ENCODE data around the gene IGSF21.

DNA sequence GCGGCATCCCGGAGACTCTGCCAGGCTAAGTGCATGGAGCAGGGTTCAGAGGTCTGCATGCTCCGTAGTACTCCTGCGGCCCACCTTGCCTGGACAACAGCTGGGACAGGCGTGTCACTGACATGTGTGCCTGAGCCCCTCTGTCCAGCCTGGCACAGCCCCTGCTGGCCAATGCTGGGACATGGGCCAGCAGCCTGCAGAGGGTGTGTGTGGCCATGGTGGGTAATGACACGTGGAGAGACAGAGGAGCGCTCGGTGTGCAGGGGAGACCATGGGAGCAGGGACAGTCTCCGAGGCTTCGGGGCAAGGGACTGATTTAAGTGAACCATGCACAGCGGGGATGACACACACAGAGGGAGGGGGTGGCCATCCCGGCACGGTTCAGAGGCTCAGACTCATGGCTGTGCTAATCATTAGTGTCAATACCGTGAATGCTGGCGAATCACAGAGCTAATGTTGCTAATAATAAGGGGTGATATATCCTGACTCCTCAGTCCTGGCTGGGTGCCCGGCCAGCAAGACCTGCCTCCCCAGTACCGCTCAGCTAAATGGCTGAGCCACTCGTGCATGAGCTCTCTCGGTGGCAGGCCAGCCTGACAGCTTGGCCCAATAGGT lies 41.5 kb downstream of the IGSF21 start:
- TF ChIP-seq, protein P1, sequence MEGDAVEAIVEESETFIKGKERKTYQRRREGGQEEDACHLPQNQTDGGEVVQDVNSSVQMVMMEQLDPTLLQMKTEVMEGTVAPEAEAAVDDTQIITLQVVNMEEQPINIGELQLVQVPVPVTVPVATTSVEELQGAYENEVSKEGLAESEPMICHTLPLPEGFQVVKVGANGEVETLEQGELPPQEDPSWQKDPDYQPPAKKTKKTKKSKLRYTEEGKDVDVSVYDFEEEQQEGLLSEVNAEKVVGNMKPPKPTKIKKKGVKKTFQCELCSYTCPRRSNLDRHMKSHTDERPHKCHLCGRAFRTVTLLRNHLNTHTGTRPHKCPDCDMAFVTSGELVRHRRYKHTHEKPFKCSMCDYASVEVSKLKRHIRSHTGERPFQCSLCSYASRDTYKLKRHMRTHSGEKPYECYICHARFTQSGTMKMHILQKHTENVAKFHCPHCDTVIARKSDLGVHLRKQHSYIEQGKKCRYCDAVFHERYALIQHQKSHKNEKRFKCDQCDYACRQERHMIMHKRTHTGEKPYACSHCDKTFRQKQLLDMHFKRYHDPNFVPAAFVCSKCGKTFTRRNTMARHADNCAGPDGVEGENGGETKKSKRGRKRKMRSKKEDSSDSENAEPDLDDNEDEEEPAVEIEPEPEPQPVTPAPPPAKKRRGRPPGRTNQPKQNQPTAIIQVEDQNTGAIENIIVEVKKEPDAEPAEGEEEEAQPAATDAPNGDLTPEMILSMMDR (IDR thresholded peaks at IDR 0.05; ENCODE audit: low read depth, low read length, missing input control), result no peak
- TF ChIP-seq SP1 (IDR thresholded peaks at IDR 0.05) (no peak), NR2F2 (IDR thresholded peaks at IDR 0.05) (no peak), YY1 (IDR thresholded peaks at IDR 0.05) (no peak), RAD21 (IDR thresholded peaks at IDR 0.05) (no peak), EGR1 (IDR thresholded peaks at IDR 0.05; ENCODE audit: low read depth in 2 of 2) (no peak), JUND (IDR thresholded peaks at IDR 0.05) (no peak)
- TF ChIP-seq, protein P2, sequence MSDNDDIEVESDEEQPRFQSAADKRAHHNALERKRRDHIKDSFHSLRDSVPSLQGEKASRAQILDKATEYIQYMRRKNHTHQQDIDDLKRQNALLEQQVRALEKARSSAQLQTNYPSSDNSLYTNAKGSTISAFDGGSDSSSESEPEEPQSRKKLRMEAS (IDR thresholded peaks at IDR 0.05), result no peak
- TF ChIP-seq, protein P3, sequence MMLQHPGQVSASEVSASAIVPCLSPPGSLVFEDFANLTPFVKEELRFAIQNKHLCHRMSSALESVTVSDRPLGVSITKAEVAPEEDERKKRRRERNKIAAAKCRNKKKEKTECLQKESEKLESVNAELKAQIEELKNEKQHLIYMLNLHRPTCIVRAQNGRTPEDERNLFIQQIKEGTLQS (IDR thresholded peaks at IDR 0.05), result no peak
- TF ChIP-seq, protein P4, sequence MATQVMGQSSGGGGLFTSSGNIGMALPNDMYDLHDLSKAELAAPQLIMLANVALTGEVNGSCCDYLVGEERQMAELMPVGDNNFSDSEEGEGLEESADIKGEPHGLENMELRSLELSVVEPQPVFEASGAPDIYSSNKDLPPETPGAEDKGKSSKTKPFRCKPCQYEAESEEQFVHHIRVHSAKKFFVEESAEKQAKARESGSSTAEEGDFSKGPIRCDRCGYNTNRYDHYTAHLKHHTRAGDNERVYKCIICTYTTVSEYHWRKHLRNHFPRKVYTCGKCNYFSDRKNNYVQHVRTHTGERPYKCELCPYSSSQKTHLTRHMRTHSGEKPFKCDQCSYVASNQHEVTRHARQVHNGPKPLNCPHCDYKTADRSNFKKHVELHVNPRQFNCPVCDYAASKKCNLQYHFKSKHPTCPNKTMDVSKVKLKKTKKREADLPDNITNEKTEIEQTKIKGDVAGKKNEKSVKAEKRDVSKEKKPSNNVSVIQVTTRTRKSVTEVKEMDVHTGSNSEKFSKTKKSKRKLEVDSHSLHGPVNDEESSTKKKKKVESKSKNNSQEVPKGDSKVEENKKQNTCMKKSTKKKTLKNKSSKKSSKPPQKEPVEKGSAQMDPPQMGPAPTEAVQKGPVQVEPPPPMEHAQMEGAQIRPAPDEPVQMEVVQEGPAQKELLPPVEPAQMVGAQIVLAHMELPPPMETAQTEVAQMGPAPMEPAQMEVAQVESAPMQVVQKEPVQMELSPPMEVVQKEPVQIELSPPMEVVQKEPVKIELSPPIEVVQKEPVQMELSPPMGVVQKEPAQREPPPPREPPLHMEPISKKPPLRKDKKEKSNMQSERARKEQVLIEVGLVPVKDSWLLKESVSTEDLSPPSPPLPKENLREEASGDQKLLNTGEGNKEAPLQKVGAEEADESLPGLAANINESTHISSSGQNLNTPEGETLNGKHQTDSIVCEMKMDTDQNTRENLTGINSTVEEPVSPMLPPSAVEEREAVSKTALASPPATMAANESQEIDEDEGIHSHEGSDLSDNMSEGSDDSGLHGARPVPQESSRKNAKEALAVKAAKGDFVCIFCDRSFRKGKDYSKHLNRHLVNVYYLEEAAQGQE (IDR thresholded peaks at IDR 0.05), result no peak
- TF ChIP-seq, protein P5, sequence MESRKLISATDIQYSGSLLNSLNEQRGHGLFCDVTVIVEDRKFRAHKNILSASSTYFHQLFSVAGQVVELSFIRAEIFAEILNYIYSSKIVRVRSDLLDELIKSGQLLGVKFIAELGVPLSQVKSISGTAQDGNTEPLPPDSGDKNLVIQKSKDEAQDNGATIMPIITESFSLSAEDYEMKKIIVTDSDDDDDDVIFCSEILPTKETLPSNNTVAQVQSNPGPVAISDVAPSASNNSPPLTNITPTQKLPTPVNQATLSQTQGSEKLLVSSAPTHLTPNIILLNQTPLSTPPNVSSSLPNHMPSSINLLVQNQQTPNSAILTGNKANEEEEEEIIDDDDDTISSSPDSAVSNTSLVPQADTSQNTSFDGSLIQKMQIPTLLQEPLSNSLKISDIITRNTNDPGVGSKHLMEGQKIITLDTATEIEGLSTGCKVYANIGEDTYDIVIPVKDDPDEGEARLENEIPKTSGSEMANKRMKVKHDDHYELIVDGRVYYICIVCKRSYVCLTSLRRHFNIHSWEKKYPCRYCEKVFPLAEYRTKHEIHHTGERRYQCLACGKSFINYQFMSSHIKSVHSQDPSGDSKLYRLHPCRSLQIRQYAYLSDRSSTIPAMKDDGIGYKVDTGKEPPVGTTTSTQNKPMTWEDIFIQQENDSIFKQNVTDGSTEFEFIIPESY (IDR thresholded peaks at IDR 0.05), result no peak

Data from liver (tissue), 3 donors.